Mesothelial cell of epicardium (in vitro differentiated cells): Measurements from ENCODE around the gene IL1RN. TPM values are rescaled to one million over a fixed set of nuclear protein-coding genes. Genes with fewer than 3 reads are reported as not detected.

Experiments
- DNase-seq, 2 experiments: peaks; one replicate each; pipeline ENCODE4 v3.0.0; 2021; ENCODE audit warnings: low spot score in 2 of 2; ENCODE audit not compliant: unreplicated experiment in 2 of 2
- H3K27ac Mint-ChIP-seq: 2 replicates; pipeline ENCODE4 v1.8.0; 2021; ENCODE audit warnings: mixed read lengths
- H3K27me3 Mint-ChIP-seq: 2 replicates; pipeline ENCODE4 v1.8.0; 2021; ENCODE audit warnings: low read depth, mixed read lengths
- H3K36me3 Mint-ChIP-seq: 2 replicates; pipeline ENCODE4 v1.8.0; 2021; ENCODE audit warnings: mixed read lengths
- H3K4me1 Mint-ChIP-seq: 2 replicates; pipeline ENCODE4 v1.8.0; 2021; ENCODE audit warnings: mixed read lengths
- H3K4me3 Mint-ChIP-seq: 2 replicates; pipeline ENCODE4 v1.8.0; 2021; ENCODE audit warnings: mild to moderate bottlenecking, moderate library complexity, mixed read lengths
- H3K9me3 Mint-ChIP-seq: 2 replicates; pipeline ENCODE4 v1.8.0; 2021; ENCODE audit warnings: mixed read lengths
- total RNA-seq: library from RNA; stranded (reverse); gene quantifications from 3 replicates; pipeline ENCODE4 v1.2.1, GENCODE V29; 2021
- TF ChIP-seq, protein P1 (sequence below): fragments of 200-600 bp; sonication (generic); IDR thresholded peaks from one replicate; pipeline ENCODE4 v1.5.0; 2021; ENCODE audit warnings: antibody characterized with exemption; ENCODE audit not compliant: unreplicated experiment

Gene IL1RN
- total RNA-seq, 1 donor from 2014 or later: not detected

DNA sequence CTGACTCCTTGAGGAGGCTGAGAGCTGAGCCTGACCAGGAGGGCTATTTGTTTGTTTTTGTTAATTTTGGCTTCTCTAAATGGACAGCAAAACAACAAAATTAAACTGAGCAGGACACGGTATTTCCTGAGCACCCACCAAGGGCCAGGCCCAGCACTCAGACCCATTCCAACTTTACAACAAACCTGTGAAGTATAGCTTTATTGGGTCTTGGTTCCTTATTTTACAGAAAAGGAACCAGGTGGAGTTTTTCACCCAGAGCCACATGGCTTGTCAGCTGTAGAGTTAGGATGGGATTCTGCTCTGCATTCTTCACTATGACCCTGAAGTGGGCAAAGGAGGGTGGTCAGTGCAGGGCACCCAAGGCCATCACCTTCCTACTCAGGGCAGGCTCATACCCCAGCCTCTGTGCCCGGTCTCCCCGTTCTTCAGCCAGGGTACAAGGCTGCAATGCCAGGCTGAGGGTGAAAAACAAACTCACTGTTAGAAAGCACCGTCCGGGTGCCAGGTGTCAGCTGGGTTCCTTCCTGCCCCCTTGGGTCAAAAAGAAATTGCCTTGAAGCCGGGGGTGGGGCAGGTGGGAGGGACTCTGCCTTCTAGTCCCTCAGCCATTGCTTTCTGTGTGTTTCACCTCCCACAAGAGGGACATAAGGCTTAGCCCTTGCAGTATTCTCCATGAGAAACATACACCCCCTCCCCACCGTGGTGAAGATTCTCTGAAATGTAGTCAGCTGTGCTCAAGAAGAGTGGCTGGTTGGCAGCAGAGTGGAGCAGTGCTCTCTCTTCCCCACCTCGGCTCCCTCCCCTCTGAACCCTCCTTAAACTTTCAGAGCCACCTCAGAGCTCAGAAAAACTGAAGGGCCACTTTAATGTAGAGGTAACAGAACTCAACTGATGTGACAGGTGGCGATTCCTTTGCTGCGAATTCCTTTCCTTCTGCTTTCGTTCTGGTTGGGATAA lies 48.6 kb downstream of the IL1RN start:
- Mint-ChIP-seq H3K9me3 (peaks cover 3% of the 10 kb centered on the region), H3K4me1 (peaks cover 10% of the 10 kb centered on the region), H3K27me3 (no peaks in the 10 kb centered on the region), H3K36me3 (no peaks in the 10 kb centered on the region), H3K27ac (no peak overlapping the region), H3K4me3 (no peak overlapping the region)
- DNase-seq: no peak
- TF ChIP-seq, protein P1, sequence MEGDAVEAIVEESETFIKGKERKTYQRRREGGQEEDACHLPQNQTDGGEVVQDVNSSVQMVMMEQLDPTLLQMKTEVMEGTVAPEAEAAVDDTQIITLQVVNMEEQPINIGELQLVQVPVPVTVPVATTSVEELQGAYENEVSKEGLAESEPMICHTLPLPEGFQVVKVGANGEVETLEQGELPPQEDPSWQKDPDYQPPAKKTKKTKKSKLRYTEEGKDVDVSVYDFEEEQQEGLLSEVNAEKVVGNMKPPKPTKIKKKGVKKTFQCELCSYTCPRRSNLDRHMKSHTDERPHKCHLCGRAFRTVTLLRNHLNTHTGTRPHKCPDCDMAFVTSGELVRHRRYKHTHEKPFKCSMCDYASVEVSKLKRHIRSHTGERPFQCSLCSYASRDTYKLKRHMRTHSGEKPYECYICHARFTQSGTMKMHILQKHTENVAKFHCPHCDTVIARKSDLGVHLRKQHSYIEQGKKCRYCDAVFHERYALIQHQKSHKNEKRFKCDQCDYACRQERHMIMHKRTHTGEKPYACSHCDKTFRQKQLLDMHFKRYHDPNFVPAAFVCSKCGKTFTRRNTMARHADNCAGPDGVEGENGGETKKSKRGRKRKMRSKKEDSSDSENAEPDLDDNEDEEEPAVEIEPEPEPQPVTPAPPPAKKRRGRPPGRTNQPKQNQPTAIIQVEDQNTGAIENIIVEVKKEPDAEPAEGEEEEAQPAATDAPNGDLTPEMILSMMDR: no peak

DNA sequence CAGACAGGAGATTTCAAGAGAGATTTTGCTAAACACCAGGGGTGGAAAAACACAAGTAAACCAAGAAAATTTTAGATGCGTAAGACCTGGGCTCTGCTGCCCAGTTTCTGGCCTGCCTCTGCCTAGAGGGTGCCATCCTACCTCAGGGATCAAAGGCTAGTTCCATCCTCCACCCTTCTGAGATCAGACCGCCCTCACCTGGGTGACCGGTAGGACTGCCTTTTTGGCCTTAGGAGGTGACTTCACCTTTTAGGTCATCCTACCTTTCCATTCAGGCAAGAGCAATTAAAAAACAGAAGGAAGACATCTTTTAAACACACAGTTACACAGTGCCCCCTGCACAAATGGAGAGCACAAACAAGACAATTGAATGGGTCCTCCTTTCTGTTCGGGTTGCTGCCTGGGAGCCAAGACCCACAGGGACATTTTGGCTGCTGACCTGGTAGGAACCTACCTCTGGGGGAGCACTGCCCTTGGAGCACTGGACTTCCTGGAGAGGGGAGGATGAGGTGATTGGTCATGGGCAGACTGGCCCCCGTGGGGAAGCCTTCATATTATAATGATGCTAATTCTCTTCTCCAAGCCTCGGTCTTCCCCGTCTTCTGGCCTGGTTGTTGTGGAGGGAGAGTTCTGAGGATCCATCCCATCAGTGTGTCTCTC lies 49.4 kb downstream of the IL1RN start:
- Mint-ChIP-seq H3K27me3 (no peaks in the 10 kb centered on the region), H3K27ac (no peak overlapping the region), H3K4me3 (no peak overlapping the region), H3K36me3 (no peaks in the 10 kb centered on the region), H3K9me3 (no peaks in the 10 kb centered on the region), H3K4me1 (peaks cover 10% of the 10 kb centered on the region)
- TF ChIP-seq, protein P1: no peak
- no peak for DNase-seq

DNA sequence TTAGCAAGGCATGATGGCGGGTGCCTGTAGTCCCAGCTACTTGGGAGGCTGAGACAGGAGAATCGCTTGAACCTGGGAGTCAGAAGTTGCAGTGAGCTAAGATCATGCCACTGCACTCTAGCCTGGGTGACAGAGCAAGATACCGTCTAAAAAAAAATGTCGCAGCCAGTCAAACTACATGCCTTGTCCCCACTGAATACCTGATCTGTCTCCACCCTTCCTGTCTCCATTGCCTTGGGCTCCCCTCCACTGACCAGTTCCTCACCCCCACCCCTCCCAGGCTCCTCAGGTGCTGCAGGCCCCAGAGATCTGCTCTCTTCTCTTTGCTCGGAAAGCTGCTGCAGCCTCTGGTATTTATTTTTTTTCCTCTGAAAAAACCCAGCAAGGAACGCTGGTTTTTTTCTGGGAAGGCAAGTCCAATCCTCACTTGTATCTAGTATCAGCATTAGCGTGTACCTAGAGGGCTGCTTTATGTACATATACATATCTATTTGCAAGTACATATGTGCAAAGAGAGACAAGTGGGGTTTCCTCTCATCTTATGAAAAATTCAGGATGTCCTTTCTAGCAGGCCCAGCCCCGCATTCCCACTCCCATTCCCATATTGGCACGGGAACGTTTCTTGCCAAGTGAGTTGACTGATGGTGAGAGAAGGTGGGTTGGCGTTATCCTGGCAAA lies 50.8 kb downstream of the IL1RN start:
- Mint-ChIP-seq H3K27ac (no peak overlapping the region), H3K27me3 (no peaks in the 10 kb centered on the region), H3K4me3 (no peak overlapping the region), H3K36me3 (no peaks in the 10 kb centered on the region), H3K9me3 (no peaks in the 10 kb centered on the region), H3K4me1 (peaks cover 10% of the 10 kb centered on the region)
- DNase-seq: no peak
- TF ChIP-seq, protein P1: no peak

DNA sequence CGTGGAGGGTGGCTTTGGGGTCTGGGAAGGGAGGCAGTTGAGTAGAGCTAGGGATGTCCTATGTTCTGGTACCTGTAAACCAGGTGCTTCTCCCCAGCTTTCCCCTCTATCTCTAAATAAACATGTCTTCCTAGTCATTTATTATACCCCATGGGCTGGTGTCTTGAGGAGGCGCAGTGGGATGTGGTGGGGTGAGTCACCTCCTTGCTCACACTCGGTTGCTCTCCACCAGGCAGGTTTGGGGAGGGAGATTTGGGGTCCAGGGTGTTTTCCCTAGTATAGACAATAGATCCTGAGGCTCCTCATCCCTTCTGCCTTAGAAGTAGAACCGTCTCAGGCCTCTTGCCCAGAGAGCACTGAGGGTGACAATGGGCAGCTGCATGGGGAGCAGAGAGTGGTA lies 51.5 kb downstream of the IL1RN start:
- Mint-ChIP-seq H3K36me3 (no peaks in the 10 kb centered on the region), H3K4me1 (peaks cover 10% of the 10 kb centered on the region), H3K9me3 (no peaks in the 10 kb centered on the region), H3K27ac (no peak overlapping the region), H3K4me3 (no peak overlapping the region), H3K27me3 (no peaks in the 10 kb centered on the region)
- DNase-seq: no peak
- TF ChIP-seq, protein P1: no peak

DNA sequence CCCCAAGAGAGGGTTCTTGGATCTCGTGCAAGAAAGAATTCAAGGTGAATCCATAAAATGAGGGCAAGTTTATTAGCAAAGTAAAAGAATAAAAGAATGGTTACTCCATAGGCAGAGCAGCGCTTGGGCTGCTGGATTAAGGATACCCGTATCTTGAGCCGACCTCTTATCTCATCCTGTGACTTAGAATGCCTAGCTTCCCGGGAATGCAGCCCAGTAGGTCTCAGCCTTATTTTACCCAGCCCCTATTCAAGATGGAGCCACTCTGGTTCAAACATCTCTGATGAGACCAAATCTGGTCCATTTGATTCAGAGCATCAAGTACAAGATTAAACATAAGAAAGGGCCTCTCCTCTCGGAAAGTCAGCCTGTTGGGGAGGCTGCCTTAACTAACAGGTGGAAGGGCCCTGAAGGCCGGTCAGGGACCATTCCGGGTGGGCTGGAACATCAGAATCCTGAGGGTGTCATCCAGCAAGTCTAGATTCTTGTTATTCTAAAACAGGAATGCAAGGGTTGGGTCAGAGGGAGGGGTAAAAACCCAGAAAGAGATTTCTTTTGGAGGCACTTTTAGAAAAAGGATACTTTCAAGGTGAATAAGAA lies 52.1 kb downstream of the IL1RN start:
- TF ChIP-seq, protein P1: no peak
- H3K36me3 Mint-ChIP-seq: no peaks in the 10 kb centered on the region
- peaks cover 10% of the 10 kb centered on the region for H3K4me1 Mint-ChIP-seq
- H3K4me3 Mint-ChIP-seq: no peak overlapping the region
- no peak for DNase-seq
- H3K9me3 Mint-ChIP-seq: no peaks in the 10 kb centered on the region
- no peak overlapping the region for H3K27ac Mint-ChIP-seq
- H3K27me3 Mint-ChIP-seq: no peaks in the 10 kb centered on the region
